ENCODE measurements around the gene MCMBP.

Gene MCMBP

DNA sequence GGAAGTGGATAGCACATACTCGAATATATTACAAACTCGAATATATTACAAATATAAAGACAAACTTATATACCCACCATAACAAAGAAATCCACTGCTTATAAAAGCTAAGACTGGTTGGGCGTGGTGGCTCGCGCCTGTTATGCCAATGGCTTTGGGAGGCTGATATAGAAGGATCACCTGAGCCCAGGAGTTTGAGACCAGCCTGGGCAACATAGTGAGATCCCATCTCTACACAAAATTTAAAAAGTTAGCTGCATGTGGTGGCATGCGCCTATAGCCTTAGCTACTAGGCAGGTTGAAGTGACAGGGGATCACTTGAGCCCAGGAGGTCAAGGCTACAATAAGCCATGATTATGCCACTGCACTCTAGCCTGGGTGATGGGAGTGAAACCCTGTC is 20.4 kb downstream of the MCMBP start:
- Histone ChIP-seq H3K9ac (ENCODE audit: low read depth, low read length) (no peak overlapping the region), H3K27ac (ENCODE audit: low read length) (no peak overlapping the region), H3K27me3 (ENCODE audit: insufficient read depth, low read length) (no peaks in the 10 kb centered on the region), H3K36me3 (ENCODE audit: insufficient read depth, low read depth, low read length) (peaks cover 85% of the 10 kb centered on the region), H3K4me1 (ENCODE audit: insufficient read depth, low read length) (no peaks in the 10 kb centered on the region), H3K4me3 (ENCODE audit: low read length) (no peak overlapping the region), H3K9me3 (ENCODE audit: insufficient read depth, low read depth, low read length) (no peaks in the 10 kb centered on the region)

DNA sequence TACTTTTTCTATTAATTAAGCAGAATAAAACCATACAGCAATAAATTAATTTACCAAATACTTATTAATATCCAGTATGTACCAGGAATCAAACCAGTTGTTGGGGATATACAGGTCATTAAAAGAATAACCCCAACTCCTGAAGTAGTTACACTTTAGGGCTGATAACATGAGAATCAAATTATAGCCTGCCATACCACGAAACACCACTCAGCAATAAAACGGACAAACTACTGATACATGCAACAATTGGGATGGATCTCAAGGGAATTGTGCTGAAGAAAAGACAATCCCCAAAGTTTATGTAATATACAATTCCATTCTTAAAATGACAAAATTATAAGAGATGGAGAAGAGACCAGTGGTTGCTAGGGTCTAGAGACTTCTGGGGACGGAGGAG is 22.7 kb downstream of the MCMBP start:
- no peak overlapping the region for H3K27ac ChIP-seq (ENCODE audit: low read length)
- no peaks in the 10 kb centered on the region for H3K4me1 ChIP-seq (ENCODE audit: insufficient read depth, low read length)
- no peak overlapping the region for H3K4me3 ChIP-seq (ENCODE audit: low read length)
- no peaks in the 10 kb centered on the region for H3K9me3 ChIP-seq (ENCODE audit: insufficient read depth, low read depth, low read length)
- peaks cover 88% of the 10 kb centered on the region for H3K36me3 ChIP-seq (ENCODE audit: insufficient read depth, low read depth, low read length)
- H3K9ac ChIP-seq (ENCODE audit: low read depth, low read length): no peak overlapping the region
- H3K27me3 ChIP-seq (ENCODE audit: insufficient read depth, low read length): no peaks in the 10 kb centered on the region

DNA sequence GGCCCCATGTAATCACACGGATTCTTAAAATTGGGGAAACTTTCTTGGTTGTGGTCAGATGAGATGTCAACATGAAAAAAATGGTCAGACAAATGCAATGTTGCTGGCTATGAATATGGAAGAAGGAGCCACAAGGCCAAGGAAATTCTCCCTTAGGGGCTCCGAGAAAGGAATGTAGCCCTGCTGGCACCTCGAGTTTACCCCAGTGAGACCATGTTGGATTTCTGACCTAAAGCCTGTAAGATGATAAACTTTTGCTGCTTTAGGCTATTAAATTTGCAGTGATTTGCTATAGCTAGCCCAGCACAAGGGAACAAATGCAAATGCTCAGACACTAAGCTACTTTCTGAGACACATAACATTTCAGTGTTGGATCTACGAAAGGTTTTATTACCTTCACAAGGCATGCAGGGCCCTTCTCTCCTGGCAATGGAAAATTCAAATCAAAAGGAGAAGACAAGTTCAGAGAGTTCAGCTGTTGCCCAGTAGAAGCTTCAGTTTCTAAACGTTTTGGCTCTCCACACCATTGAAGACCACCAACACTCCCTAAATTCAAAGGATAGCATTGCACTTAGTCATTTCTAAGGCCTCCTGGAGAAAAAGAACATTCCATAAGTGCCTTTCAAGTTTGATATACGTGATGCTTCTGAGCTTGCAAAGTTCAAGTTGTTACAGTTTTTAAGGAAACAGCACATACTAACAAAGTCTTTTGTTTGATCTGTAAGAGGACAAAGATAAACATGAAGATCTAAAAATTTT is 23.4 kb downstream of the MCMBP start:
- no peaks in the 10 kb centered on the region for H3K4me1 ChIP-seq (ENCODE audit: insufficient read depth, low read length)
- H3K27ac ChIP-seq (ENCODE audit: low read length): no peak overlapping the region
- peaks cover 95% of the 10 kb centered on the region for H3K36me3 ChIP-seq (ENCODE audit: insufficient read depth, low read depth, low read length)
- no peak overlapping the region for H3K9ac ChIP-seq (ENCODE audit: low read depth, low read length)
- no peaks in the 10 kb centered on the region for H3K27me3 ChIP-seq (ENCODE audit: insufficient read depth, low read length)
- H3K4me3 ChIP-seq (ENCODE audit: low read length): no peak overlapping the region
- H3K9me3 ChIP-seq (ENCODE audit: insufficient read depth, low read depth, low read length): no peaks in the 10 kb centered on the region

DNA sequence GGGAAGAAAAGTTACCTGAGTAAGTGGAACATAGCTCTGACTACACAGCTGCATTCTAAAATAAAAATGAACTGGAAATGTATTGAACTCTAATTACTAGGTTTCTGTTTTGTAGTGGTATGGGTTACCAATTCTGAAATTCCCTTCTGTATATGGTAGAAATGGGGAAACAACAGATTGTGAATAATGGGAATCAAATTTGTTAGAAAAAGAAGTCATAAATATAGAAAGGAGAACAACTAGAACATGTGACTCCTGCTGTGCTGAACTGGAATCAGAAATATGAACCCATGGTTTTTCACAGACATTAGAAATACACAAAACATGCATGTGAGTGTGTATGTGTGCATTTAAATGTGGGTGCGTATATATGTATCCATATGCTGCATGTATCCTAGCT is 27.0 kb downstream of the MCMBP start:
- Histone ChIP-seq H3K9ac (ENCODE audit: low read depth, low read length) (no peak overlapping the region), H3K4me3 (ENCODE audit: low read length) (no peak overlapping the region), H3K27ac (ENCODE audit: low read length) (no peak overlapping the region), H3K4me1 (ENCODE audit: insufficient read depth, low read length) (no peaks in the 10 kb centered on the region), H3K36me3 (ENCODE audit: insufficient read depth, low read depth, low read length) (peaks cover 97% of the 10 kb centered on the region), H3K27me3 (ENCODE audit: insufficient read depth, low read length) (no peaks in the 10 kb centered on the region), H3K9me3 (ENCODE audit: insufficient read depth, low read depth, low read length) (no peaks in the 10 kb centered on the region)

DNA sequence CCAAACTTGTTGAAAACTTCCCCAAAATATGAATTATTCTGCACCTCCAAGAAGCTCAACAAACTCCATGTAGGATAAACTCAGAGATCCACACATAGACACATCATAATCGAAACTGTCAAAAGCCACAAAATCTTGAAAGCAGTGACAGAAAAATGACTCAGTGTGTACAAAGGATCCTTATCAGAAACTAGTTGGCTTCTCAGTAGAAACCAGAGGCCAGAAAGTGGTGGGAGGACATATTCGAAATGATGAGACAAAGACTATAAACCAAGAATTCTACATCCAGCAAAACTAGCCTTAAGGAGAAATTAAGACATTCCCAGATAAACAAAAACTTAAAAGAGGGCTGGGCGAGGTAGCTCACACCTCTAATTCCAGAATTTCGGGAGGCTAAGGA is 38.5 kb downstream of the MCMBP start:
- Histone ChIP-seq H3K9ac (ENCODE audit: low read depth, low read length) (no peak overlapping the region), H3K36me3 (ENCODE audit: insufficient read depth, low read depth, low read length) (peaks cover 100% of the 10 kb centered on the region), H3K9me3 (ENCODE audit: insufficient read depth, low read depth, low read length) (no peaks in the 10 kb centered on the region), H3K27ac (ENCODE audit: low read length) (no peak overlapping the region), H3K27me3 (ENCODE audit: insufficient read depth, low read length) (no peaks in the 10 kb centered on the region), H3K4me1 (ENCODE audit: insufficient read depth, low read length) (no peaks in the 10 kb centered on the region), H3K4me3 (ENCODE audit: low read length) (no peak overlapping the region)

DNA sequence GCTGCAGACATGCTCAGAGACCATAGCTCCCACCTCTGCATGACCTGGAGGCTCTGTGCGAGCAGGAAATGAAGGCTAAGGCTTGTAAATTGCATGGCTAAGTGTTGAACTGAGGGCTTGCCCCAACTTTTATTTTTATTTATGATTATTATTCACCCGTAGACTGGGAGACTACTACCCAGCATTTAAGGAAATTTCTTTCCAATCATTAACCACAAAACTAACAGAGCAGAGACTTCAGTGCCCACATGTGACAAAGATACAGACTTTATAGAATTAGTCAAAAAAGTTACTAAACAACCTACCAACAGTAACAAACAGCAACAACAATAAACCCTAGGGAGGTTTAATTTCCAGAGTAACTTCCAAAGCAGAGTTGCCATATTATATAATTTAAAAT is 39.7 kb downstream of the MCMBP start:
- Histone ChIP-seq H3K27me3 (ENCODE audit: insufficient read depth, low read length) (no peaks in the 10 kb centered on the region), H3K4me1 (ENCODE audit: insufficient read depth, low read length) (no peaks in the 10 kb centered on the region), H3K4me3 (ENCODE audit: low read length) (no peak overlapping the region), H3K9me3 (ENCODE audit: insufficient read depth, low read depth, low read length) (no peaks in the 10 kb centered on the region), H3K9ac (ENCODE audit: low read depth, low read length) (no peak overlapping the region), H3K27ac (ENCODE audit: low read length) (no peak overlapping the region), H3K36me3 (ENCODE audit: insufficient read depth, low read depth, low read length) (peaks cover 100% of the 10 kb centered on the region)

DNA sequence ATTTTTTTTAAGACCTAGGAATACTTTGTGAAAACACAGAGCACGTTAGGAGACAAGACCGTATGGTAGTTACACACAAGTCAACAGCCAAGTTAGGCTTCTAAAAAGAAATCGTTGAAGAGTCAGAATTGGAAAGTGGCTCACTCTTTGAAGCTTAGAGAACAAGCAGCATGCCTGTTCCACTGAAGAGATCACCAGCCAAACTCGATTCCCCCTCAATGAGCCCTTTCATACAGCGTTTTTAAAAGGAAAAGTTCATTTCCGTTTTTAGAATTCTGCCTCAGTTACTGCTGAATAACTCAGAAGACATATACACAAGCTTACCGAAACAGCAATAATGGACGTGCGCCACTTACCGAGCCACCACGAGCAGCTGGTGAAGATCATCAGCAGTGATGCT is 41.0 kb downstream of the MCMBP start:
- no peaks in the 10 kb centered on the region for H3K9me3 ChIP-seq (ENCODE audit: insufficient read depth, low read depth, low read length)
- no peaks in the 10 kb centered on the region for H3K27me3 ChIP-seq (ENCODE audit: insufficient read depth, low read length)
- H3K4me1 ChIP-seq (ENCODE audit: insufficient read depth, low read length): no peaks in the 10 kb centered on the region
- no peak overlapping the region for H3K9ac ChIP-seq (ENCODE audit: low read depth, low read length)
- peaks cover 100% of the 10 kb centered on the region for H3K36me3 ChIP-seq (ENCODE audit: insufficient read depth, low read depth, low read length)
- H3K27ac ChIP-seq (ENCODE audit: low read length): no peak overlapping the region
- H3K4me3 ChIP-seq (ENCODE audit: low read length): no peak overlapping the region

DNA sequence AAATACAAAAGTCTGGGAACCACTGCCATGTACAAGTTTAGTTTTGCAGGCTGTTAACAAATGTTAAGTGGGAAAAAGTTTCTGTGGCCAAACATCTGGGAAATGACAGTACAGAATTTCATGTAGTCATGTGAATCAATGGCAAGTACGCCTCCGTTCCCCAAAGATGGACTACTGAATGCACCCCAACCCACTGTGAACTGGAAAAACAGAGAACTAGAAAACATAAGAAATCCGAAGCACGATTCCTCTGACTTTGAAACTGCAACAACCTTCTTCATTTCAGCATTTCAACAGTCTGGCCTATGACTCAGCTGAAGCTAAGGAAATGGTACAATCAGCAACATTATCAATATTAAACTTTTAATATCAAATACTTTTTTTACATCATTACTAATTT is 41.8 kb downstream of the MCMBP start:
- Histone ChIP-seq H3K27me3 (ENCODE audit: insufficient read depth, low read length) (no peaks in the 10 kb centered on the region), H3K36me3 (ENCODE audit: insufficient read depth, low read depth, low read length) (peaks cover 100% of the 10 kb centered on the region), H3K9ac (ENCODE audit: low read depth, low read length) (no peak overlapping the region)

DNA sequence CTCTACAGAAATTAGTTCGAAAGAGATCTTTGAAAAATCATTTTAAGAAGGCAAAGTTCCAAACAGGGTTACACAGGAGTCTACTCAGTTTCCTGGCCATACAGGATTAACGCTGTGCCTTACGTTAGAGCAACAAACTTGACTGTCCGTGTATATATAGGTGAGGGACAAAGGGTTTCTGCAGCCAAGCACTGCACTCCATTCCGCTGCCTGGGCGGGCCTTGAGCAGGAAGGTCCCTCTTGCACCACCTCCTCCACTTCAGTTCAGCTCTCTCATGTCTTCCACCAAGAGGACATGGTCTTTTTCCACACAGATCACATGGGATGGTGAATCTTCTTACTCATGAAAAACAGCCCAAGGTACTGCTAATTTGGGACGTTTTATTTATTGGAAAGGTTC is 43.2 kb downstream of the MCMBP start:
- H3K27me3 ChIP-seq (ENCODE audit: insufficient read depth, low read length): no peaks in the 10 kb centered on the region
- H3K36me3 ChIP-seq (ENCODE audit: insufficient read depth, low read depth, low read length): peaks cover 100% of the 10 kb centered on the region
- H3K4me1 ChIP-seq (ENCODE audit: insufficient read depth, low read length): no peaks in the 10 kb centered on the region
- no peaks in the 10 kb centered on the region for H3K9me3 ChIP-seq (ENCODE audit: insufficient read depth, low read depth, low read length)
- no peak overlapping the region for H3K27ac ChIP-seq (ENCODE audit: low read length)
- H3K9ac ChIP-seq (ENCODE audit: low read depth, low read length): no peak overlapping the region
- no peak overlapping the region for H3K4me3 ChIP-seq (ENCODE audit: low read length)

More for the DNA sequence above, 41.8 kb downstream of the MCMBP start:
- no peak overlapping the region for H3K4me3 ChIP-seq (ENCODE audit: low read length)
- H3K9me3 ChIP-seq (ENCODE audit: insufficient read depth, low read depth, low read length): no peaks in the 10 kb centered on the region
- no peaks in the 10 kb centered on the region for H3K4me1 ChIP-seq (ENCODE audit: insufficient read depth, low read length)
- no peak overlapping the region for H3K27ac ChIP-seq (ENCODE audit: low read length)

DNA sequence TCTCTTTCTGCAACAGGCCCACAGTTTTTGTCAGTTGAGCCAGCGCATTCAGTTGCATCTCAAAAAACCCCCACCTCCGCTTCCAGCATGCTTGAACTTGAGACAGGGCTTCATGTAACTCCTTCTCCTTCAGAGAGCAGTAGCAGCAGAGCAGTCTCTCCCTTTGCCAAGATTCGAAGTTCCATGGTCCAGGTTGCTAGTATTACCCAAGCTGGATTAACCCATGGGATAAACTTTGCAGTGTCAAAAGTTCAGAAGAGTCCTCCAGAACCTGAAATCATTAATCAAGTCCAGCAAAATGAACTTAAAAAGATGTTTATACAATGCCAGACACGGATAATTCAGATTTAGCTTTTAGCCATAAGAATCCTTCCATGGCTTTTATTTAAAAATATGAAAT is 45.2 kb downstream of the MCMBP start:
- no peak overlapping the region for H3K4me3 ChIP-seq (ENCODE audit: low read length)
- no peaks in the 10 kb centered on the region for H3K4me1 ChIP-seq (ENCODE audit: insufficient read depth, low read length)
- peaks cover 100% of the 10 kb centered on the region for H3K36me3 ChIP-seq (ENCODE audit: insufficient read depth, low read depth, low read length)
- no peak overlapping the region for H3K27ac ChIP-seq (ENCODE audit: low read length)
- no peaks in the 10 kb centered on the region for H3K9me3 ChIP-seq (ENCODE audit: insufficient read depth, low read depth, low read length)
- no peaks in the 10 kb centered on the region for H3K27me3 ChIP-seq (ENCODE audit: insufficient read depth, low read length)
- no peak overlapping the region for H3K9ac ChIP-seq (ENCODE audit: low read depth, low read length)

DNA sequence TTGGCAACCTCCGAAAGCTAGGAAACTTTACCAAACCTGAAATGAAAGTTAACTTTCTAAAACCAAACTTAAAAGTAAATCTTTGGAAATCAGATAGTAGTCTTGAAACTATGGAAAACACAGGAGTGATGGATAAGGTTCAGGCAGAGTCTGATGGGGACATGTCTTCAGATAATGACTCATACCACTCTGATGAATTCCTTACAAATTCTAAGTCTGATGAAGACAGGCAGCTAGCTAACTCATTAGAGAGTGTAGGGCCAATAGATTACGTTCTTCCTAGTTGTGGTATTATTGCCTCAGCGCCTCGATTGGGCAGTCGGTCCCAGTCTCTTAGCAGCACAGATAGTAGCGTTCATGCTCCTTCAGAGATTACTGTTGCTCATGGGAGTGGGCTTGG is 45.9 kb downstream of the MCMBP start:
- Histone ChIP-seq H3K4me3 (ENCODE audit: low read length) (no peak overlapping the region), H3K9me3 (ENCODE audit: insufficient read depth, low read depth, low read length) (no peaks in the 10 kb centered on the region), H3K4me1 (ENCODE audit: insufficient read depth, low read length) (no peaks in the 10 kb centered on the region), H3K27ac (ENCODE audit: low read length) (no peak overlapping the region), H3K36me3 (ENCODE audit: insufficient read depth, low read depth, low read length) (peaks cover 97% of the 10 kb centered on the region), H3K27me3 (ENCODE audit: insufficient read depth, low read length) (no peaks in the 10 kb centered on the region), H3K9ac (ENCODE audit: low read depth, low read length) (no peak overlapping the region)

DNA sequence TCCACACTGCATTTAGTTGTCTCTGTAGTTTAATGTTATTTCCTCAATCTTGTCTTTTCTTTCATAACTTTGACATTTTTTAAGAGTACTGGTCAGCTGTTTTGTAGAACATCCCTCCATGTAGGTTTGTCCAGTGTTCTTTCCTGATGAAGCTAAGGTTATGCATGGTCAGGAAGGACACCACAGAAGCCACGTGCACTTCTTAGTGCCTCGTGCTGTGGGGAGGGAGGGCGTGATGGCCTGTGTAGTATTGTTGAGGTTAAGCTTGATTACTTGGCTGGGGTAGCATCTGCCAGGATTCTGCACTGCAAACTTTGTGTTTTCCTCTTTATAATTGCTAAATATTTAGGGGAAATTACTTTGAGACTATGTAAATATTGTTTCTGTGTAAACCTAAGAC is 48.3 kb downstream of the MCMBP start:
- H3K9ac ChIP-seq (ENCODE audit: low read depth, low read length): no peak overlapping the region
- peaks cover 72% of the 10 kb centered on the region for H3K36me3 ChIP-seq (ENCODE audit: insufficient read depth, low read depth, low read length)
- no peak overlapping the region for H3K27ac ChIP-seq (ENCODE audit: low read length)
- H3K27me3 ChIP-seq (ENCODE audit: insufficient read depth, low read length): no peaks in the 10 kb centered on the region
- peaks cover 3% of the 10 kb centered on the region; the same call in 1 of the 2 replicates for H3K4me1 ChIP-seq (ENCODE audit: insufficient read depth, low read length)
- no peak overlapping the region for H3K4me3 ChIP-seq (ENCODE audit: low read length)
- H3K9me3 ChIP-seq (ENCODE audit: insufficient read depth, low read depth, low read length): no peaks in the 10 kb centered on the region
